ENCODE data around the gene STARD10. TPM values are rescaled to one million over a fixed set of nuclear protein-coding genes. Genes with fewer than 3 reads are reported as not detected.

The STARD10 gene
- total and polyA plus RNA-seq, 2 of the 8 experiments (the other 6 are each of a cell fraction or from before 2014, with no cell fraction given) = 23.7 to 35.7 TPM

DNA sequence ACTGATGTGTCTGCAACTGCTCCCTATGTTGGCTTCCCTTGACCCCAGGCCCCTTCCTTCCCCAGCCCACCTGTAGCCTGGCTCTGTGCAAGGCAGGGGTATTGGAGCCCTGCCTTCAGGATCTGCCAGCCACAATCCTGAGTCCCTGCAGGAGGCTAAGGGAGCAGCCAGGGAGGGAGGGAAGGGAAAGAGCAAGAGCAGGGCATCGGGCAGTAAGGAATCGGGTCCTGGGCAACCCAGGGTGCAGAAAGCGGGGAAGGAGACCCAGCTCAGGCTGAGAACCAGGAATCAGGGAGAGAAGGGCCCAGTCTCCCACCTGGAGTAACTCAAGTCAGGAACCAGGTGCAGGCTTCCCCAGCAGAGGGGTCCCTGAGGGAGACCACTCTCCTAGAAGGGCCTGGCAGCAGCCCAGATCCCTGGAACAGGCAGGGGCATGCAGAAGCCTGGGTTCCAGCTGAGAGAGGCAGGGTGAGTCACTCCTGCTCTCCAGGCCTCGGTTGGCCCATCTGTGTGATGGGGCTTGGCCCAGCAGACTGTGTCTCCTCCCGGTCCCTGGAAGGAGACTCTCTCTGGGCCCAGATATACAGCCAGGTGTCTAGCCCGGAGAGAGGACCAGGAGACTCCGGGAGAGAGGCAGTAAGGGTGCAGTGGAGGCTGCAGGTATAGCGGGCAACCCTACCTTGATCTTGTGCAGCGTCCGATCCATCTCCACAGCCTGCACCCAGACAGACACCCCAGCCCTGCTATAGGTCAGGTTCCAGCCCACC lies 13.4 kb downstream of the STARD10 start (continued):
- TF ChIP-seq RAD21 (IDR thresholded peaks at IDR 0.05 in 1 of 2, conservative IDR thresholded peaks at IDR 0.05 in 1 of 2; ENCODE audit: low read depth in 2 of 2, low read length in 2 of 2) (no peak), BRCA1 (IDR thresholded peaks at IDR 0.05; ENCODE audit: low read depth, low read length) (no peak), SIRT6 (IDR thresholded peaks at IDR 0.05; ENCODE audit: low read length) (no peak), POLR2AphosphoS5 (IDR thresholded peaks at IDR 0.05; ENCODE audit: low read depth, low read length) (no peak), FOSL1 (IDR thresholded peaks at IDR 0.05; ENCODE audit: insufficient read depth, low read depth, low read length) (no peak), ATF3 (IDR thresholded peaks at IDR 0.05; ENCODE audit: insufficient read depth, low read depth, low read length) (no peak), SP4 (IDR thresholded peaks at IDR 0.05; ENCODE audit: low read length) (no peak), CTBP2 (IDR thresholded peaks at IDR 0.05; ENCODE audit: borderline replicate concordance, insufficient read depth, insufficient read length, low read length) (no peak)
- TF ChIP-seq, protein P1, sequence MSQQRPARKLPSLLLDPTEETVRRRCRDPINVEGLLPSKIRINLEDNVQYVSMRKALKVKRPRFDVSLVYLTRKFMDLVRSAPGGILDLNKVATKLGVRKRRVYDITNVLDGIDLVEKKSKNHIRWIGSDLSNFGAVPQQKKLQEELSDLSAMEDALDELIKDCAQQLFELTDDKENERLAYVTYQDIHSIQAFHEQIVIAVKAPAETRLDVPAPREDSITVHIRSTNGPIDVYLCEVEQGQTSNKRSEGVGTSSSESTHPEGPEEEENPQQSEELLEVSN (IDR thresholded peaks at IDR 0.05) = no peak

Data from H1 (cell line).